IMR-90 (cell line): ENCODE data around the gene SBF1. TPM values are rescaled to one million over a fixed set of nuclear protein-coding genes. Genes with fewer than 3 reads are reported as not detected.
"Not testable (repeated sequence)": the region's sequence is repeated elsewhere in the genome, so short reads cannot be mapped to it uniquely, and the experiment has no call there.

ENCODE experiments used
- ATAC-seq: fragments of 200-7000 bp; cut with Tn5 transposase; 2 replicates; pipeline ENCODE4 v1.9.1; 2020; ENCODE audit warnings: low read depth, mild to moderate bottlenecking, moderate library complexity
- BruUV-seq: library from RNA; stranded (reverse); fragments of 400-500 nt; replicated peaks from 2 replicates; lab custom pipeline; 2021; lab: Mats Ljungman, UMichigan
- CTCF ChIA-PET: fragments of 300-600 bp; formaldehyde crosslinking; extraction: SDS; loops from one replicate; lab custom pipeline; 2021; ENCODE audit warnings: antibody characterized with exemption; lab: Yijun Ruan, JAX
- POLR2A ChIA-PET: fragments of 300-600 bp; sonication (Branson Sonifier 250); formaldehyde crosslinking; loops from one replicate; lab custom pipeline; 2022; ENCODE audit warnings: antibody characterized with exemption; ENCODE audit not compliant: unreplicated experiment; lab: Charles Lee
- DNase-seq: peaks from one replicate; pipeline ENCODE4 v3.0.0; 2013
- H2AFZ ChIP-seq: replicated peaks from 2 replicates; pipeline ENCODE3; 2013; ENCODE audit warnings: low read length, mild to moderate bottlenecking; ENCODE audit not compliant: poor library complexity
- H2AK5ac ChIP-seq: 2 replicates; pipeline ENCODE4 v1.6.1; 2013; ENCODE audit warnings: low read depth, low read length, inconsistent platforms
- H2AK9ac ChIP-seq: replicated peaks from 2 replicates; pipeline ENCODE3; 2013; ENCODE audit warnings: mild to moderate bottlenecking, low read depth, low read length, moderate library complexity; ENCODE audit not compliant: poor library complexity
- H2BK120ac ChIP-seq: 2 replicates; pipeline ENCODE4 v1.6.1; 2013; ENCODE audit warnings: low read depth, low read length, inconsistent platforms
- H2BK15ac ChIP-seq: 3 replicates; pipeline ENCODE4 v1.6.1; 2013; ENCODE audit warnings: low read depth, low read length, inconsistent platforms
- H2BK20ac ChIP-seq: 2 replicates; pipeline ENCODE4 v1.6.1; 2013; ENCODE audit warnings: low read depth, mild to moderate bottlenecking, inconsistent platforms, low read length, moderate library complexity
- H2BK5ac ChIP-seq: 2 replicates; pipeline ENCODE4 v1.6.1; 2013; ENCODE audit warnings: mild to moderate bottlenecking, low read depth, low read length, inconsistent platforms; ENCODE audit not compliant: poor library complexity, severe bottlenecking
- H3K14ac ChIP-seq: replicated peaks from 2 replicates; pipeline ENCODE4 v1.6.1; 2013; ENCODE audit warnings: low read depth, low read length, inconsistent platforms
- H3K18ac ChIP-seq: 2 replicates; pipeline ENCODE4 v1.6.1; 2013; ENCODE audit warnings: low read depth, low read length, control low read depth
- H3K23ac ChIP-seq: 2 replicates; pipeline ENCODE4 v1.6.1; 2013; ENCODE audit warnings: low read depth, low read length, inconsistent platforms
- H3K27ac ChIP-seq: 2 replicates; pipeline ENCODE4 v1.5.1; 2013; ENCODE audit warnings: mild to moderate bottlenecking, control low read depth, low read length; ENCODE audit not compliant: insufficient read depth
- H3K27me3 ChIP-seq: 2 replicates; pipeline ENCODE4 v1.6.1; 2013; ENCODE audit warnings: low read length; ENCODE audit not compliant: control insufficient read depth, insufficient read depth
- H3K36me3 ChIP-seq: 2 replicates; pipeline ENCODE4 v1.6.1; 2013; ENCODE audit warnings: low read length, mixed read lengths; ENCODE audit not compliant: control insufficient read depth, insufficient read depth
- H3K4ac ChIP-seq: 2 replicates; pipeline ENCODE4 v1.6.1; 2013; ENCODE audit warnings: low read depth, low read length, inconsistent platforms
- H3K4me1 ChIP-seq: 2 replicates; pipeline ENCODE4 v1.6.1; 2013; ENCODE audit warnings: low read length, mixed read lengths; ENCODE audit not compliant: control insufficient read depth, insufficient read depth
- H3K4me2 ChIP-seq: 2 replicates; pipeline ENCODE4 v1.6.1; 2013; ENCODE audit warnings: low read depth, mild to moderate bottlenecking, control low read depth, low read length, moderate library complexity
- H3K4me3 ChIP-seq: 2 replicates; pipeline ENCODE4 v1.5.1; 2013; ENCODE audit warnings: low read depth, mild to moderate bottlenecking, control low read depth, low read length, moderate library complexity; ENCODE audit not compliant: insufficient read depth
- H3K56ac ChIP-seq: 2 replicates; pipeline ENCODE4 v1.6.1; 2013; ENCODE audit warnings: low read length, inconsistent platforms; ENCODE audit not compliant: insufficient read depth; ENCODE audit errors: extremely low read depth
- H3K79me1 ChIP-seq, 2 experiments: 2 replicates each; pipeline ENCODE4 v1.6.1; 2013; ENCODE audit warnings: low read length in 2 of 2, inconsistent platforms in 1 of 2, low read depth in 1 of 2
- H3K9ac ChIP-seq: 2 replicates; pipeline ENCODE4 v1.6.1; 2013; ENCODE audit warnings: low read depth, low read length, control low read depth
- H3K9me1 ChIP-seq: 2 replicates; pipeline ENCODE4 v1.6.1; 2013; ENCODE audit warnings: low read length, inconsistent platforms; ENCODE audit not compliant: insufficient read depth
- H3K9me3 ChIP-seq: 2 replicates; pipeline ENCODE4 v1.6.1; 2013; ENCODE audit warnings: low read length; ENCODE audit not compliant: control insufficient read depth, insufficient read depth
- H4K20me1 ChIP-seq: 2 replicates; pipeline ENCODE4 v1.6.1; 2013; ENCODE audit warnings: low read length, inconsistent platforms; ENCODE audit not compliant: insufficient read depth
- H4K5ac ChIP-seq: 2 replicates; pipeline ENCODE4 v1.6.1; 2013; ENCODE audit warnings: mild to moderate bottlenecking, low read depth, low read length, control low read depth
- H4K8ac ChIP-seq, 2 experiments: 2 replicates each; pipeline ENCODE4 v1.6.1; 2013; ENCODE audit warnings: low read depth in 2 of 2, low read length in 2 of 2, control low read depth in 1 of 2, inconsistent platforms in 1 of 2
- H4K91ac ChIP-seq: 2 replicates; pipeline ENCODE4 v1.6.1; 2013; ENCODE audit warnings: low read depth, low read length, inconsistent platforms; ENCODE audit not compliant: insufficient read depth
- WGBS, 2 experiments: methylation state at CpG; one replicate each; pipeline versions ENCODE4 v1.1.5 to v1.1.7; 2013; ENCODE audit warnings: missing lambda C conversion rate in 2 of 2; ENCODE audit not compliant: insufficient read length in 1 of 2; ENCODE audit errors: extremely low coverage in 2 of 2; 5-methylcytosine and 5-hydroxymethylcytosine counted together
- dilution Hi-C: fragments of 300-500 bp; cut with HindIII; formaldehyde crosslinking; loops from one replicate; pipeline ENCODE4 v1.14.3; 2018; ENCODE audit warnings: low sequenced_read_pairs; ENCODE audit not compliant: unreplicated experiment
- in situ Hi-C: fragments of 300-500 bp; cut with MboI; formaldehyde crosslinking; loops from 3 replicates; pipeline ENCODE4 v1.14.3; 2019; ENCODE audit warnings: low sequenced_read_pairs, inconsistent platforms, mixed read lengths
- intact Hi-C: fragments of 100-400 bp; cut with micrococcal nuclease; formaldehyde crosslinking; loops from 2 replicates; pipeline ENCODE4 v1.10.0; 2022
- polyA plus RNA-seq, 3 experiments: library from polyadenylated mRNA; depleted of rRNA; stranded (reverse); fragments of >200 nt; gene quantifications; 2 replicates each; pipeline ENCODE4 v1.2.3, GENCODE V29; 2012; ENCODE audit warnings: low replicate concordance in 1 of 3
- total RNA-seq: library from RNA; depleted of rRNA; stranded (reverse); fragments of >200 nt; gene quantifications from 2 replicates; pipeline ENCODE4 v1.2.3, GENCODE V29; 2012

SBF1 gene
- total and polyA plus RNA-seq, 2 of the 4 experiments (the other 2 are of a cell fraction) = 21.5 to 33.2 TPM

GRCh38 chr22:50408954-50409353 lies 65.9 kb downstream of the SBF1 start:
- intact Hi-C loops, H3K27ac ChIP-seq, H4K5ac ChIP-seq, H3K14ac ChIP-seq, H3K9me3 ChIP-seq, ATAC-seq, H3K4me1 ChIP-seq, BruUV-seq, H2AFZ ChIP-seq, dilution Hi-C loops, H3K4me3 ChIP-seq, H2BK15ac ChIP-seq, in situ Hi-C loops, H2AK9ac ChIP-seq, H3K18ac ChIP-seq, H4K91ac ChIP-seq, H3K23ac ChIP-seq, H4K8ac ChIP-seq, H3K9ac ChIP-seq, H3K4me2 ChIP-seq, H2AK5ac ChIP-seq, H2BK20ac ChIP-seq, H3K9me1 ChIP-seq, CTCF ChIA-PET, POLR2A ChIA-PET, DNase-seq, H2BK5ac ChIP-seq, H3K4ac ChIP-seq, H3K56ac ChIP-seq, H2BK120ac ChIP-seq, H3K27me3 ChIP-seq: not testable (repeated sequence)
- peaks cover 25% of the 10 kb centered on the region for H3K36me3 ChIP-seq
- no CpG with 5 or more reads among the region's 9 CpGs for WGBS, 2 experiments
- H4K20me1 ChIP-seq = peaks cover 10% of the 10 kb centered on the region
- peaks cover 10 to 23% of the 10 kb centered on the region in 2 experiments for H3K79me1 ChIP-seq
